ENCODE results near the gene ZDHHC11B.
"Not testable (repeated sequence)": the region's sequence is repeated elsewhere in the genome, so short reads cannot be mapped to it uniquely, and the experiment has no call there.

DNA sequence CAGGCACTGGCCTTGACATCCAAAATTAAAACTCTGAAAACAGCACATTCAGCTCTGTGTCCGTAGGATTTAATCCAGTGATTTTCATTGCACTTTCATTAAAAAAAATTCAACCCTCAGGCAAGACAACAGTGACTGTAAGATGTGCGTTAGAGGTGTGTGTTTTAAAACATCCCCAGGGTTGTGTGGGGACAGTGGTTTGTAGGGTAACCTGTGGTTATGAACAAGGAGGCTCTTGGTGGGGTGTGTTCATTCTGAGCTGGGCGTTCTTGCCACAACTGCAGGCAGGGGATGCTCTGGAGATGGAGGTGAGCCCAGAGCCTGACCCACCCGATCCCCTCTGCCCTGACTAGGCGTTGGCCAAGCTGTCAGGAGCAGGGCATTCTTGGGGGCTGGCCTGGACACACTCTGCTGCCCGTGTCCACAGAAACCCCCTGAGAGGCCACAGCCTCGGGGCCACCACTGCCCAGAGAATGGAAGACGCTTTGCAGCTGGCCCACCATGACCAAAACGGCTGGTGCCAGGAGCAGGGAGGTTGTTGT lies 37.2 kb downstream of the ZDHHC11B start:
- TF ChIP-seq, protein P1, sequence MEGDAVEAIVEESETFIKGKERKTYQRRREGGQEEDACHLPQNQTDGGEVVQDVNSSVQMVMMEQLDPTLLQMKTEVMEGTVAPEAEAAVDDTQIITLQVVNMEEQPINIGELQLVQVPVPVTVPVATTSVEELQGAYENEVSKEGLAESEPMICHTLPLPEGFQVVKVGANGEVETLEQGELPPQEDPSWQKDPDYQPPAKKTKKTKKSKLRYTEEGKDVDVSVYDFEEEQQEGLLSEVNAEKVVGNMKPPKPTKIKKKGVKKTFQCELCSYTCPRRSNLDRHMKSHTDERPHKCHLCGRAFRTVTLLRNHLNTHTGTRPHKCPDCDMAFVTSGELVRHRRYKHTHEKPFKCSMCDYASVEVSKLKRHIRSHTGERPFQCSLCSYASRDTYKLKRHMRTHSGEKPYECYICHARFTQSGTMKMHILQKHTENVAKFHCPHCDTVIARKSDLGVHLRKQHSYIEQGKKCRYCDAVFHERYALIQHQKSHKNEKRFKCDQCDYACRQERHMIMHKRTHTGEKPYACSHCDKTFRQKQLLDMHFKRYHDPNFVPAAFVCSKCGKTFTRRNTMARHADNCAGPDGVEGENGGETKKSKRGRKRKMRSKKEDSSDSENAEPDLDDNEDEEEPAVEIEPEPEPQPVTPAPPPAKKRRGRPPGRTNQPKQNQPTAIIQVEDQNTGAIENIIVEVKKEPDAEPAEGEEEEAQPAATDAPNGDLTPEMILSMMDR (IDR thresholded peaks at IDR 0.05) = not testable (repeated sequence)
- not testable (repeated sequence) for TF ChIP-seq POLR2A (IDR thresholded peaks at IDR 0.05)
